Eye (tissue), 1 donor: ENCODE data around the gene SEMA3C.
A peak's percentile ranks its signal among the peaks of the same experiment; 100 is the strongest.

Source experiments
- DNase-seq: peaks from one replicate; pipeline ENCODE4 v3.0.0-alpha.2; 2015

Gene SEMA3C

DNA sequence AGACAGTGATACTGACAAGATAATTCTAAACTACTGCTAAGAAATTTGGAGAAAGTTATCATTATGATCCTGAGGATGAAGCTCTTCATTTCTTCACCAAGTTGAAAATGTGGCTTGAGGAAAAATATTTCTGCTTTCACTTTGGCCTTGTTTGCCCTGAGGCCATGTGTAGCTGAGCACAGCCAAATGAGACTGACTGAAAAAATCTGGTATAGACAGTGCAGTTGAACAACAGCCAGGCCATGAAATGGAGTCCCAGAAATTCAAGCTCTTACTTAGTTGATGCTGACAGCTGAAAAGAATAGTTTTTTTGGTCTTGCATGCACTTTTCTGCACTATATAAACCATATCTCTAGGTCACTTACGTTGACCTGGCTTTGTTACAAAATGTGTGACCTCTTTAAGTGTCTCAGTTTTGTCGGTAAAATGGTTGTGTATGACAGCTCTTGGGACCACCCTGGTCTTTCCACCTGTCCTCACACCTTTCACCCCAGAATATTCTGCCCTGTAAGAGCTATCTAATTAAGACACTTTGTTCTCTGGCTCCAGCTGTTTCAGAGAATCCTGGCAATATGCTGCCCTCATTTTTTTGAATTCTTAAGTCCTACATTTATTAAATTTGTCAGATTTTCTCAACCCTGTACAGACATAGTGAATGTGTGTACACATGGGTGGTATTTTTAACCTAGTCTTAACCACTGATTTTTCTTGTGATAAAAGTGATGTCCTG is 189.1 kb downstream of the SEMA3C start:
- DNase-seq, result no peak

DNA sequence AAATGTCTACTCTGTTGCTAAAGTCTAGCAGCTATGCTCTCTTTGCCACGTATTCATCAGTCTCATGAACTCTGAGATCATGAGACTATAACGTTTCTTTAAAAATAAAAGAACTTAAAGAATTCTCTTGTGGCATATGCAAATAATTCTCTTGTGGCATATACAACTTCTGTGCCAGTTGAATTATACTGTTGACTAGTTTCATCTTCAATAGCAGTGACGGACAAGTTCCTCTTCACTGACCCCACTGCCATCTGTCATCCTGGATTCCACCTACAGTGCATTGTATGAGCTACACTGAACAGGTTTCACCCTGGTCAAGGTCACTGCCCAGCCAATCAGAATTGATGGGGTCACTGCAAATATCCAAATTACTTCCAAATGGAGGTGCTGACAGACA is 192.2 kb downstream of the SEMA3C start:
- no peak for DNase-seq

DNA sequence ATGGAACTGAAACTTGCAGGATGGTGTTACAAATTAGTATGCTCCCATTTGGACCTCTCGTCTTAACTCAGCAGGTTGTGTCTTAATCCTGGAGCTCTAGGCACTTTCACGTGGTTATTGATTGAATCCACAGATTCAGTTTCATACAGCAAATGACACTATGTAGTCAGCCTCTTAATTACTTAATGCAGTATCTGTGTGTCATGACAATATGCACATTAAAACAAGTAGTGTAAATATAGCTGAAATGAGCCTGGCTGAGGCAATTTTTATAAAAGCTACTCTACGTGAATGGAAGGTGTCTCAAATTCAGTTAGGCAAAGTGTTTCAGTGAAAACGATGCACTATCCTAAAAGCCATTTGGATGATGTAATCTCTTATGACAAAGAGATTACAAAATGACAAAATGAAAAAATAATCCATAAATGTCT is 193.7 kb downstream of the SEMA3C start:
- DNase-seq, result no peak

DNA sequence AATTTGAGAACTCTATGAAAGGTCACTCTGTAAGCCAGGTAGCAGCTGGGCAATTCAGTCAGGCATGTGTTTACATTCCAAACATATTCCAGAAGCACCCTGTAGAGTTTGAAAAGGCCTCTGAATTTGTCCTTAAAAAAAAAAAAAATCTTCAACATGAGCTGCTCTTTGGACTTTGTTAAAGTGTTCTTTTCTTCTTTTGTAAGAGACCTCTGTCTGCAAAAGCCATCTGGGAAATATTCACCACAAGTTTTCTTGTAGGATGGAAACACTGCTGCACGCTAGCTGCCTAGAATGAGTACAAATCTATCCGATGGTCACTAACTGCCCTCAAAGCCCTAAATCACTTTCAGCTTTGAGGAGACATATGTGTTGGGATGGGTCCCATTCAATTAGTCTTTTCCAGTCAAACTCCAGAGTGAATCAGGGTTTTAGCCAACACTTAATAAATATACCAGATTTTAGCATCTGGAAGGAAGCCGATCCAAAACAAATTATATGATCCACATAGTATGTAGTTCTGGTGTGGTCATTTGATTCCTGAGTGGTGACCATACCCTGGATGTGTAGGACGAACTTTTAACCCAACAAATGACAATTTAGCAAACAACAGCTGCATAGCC is 194.5 kb downstream of the SEMA3C start:
- DNase-seq, result peak; percentile 24

DNA sequence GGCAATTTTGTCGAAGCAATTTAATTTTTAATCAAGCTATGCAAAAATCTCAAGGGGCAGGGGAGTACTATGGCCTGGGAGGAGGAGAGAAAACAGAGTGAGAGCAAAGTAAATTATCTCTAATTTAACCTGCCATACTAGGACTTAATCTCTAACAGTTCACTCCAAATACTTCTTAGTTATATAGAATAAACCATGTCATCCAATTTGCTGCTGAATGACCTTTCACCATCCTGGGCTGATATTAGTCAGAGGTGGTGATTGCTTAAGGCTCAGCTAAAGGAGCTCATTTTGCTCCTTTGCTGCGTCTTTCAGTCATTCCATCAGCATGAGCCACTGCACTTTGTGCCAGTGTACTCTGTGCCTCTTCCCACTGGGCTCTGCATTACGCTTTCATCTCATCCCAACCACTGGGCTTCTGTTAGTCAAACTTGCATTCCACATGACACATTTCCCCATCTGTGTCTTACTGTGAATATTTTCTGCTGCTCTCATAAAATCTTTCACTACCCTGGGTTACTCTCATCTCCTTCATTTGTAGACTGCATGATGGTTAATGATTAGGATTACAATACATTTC is 196.1 kb downstream of the SEMA3C start:
- DNase-seq, result peak; percentile 54

DNA sequence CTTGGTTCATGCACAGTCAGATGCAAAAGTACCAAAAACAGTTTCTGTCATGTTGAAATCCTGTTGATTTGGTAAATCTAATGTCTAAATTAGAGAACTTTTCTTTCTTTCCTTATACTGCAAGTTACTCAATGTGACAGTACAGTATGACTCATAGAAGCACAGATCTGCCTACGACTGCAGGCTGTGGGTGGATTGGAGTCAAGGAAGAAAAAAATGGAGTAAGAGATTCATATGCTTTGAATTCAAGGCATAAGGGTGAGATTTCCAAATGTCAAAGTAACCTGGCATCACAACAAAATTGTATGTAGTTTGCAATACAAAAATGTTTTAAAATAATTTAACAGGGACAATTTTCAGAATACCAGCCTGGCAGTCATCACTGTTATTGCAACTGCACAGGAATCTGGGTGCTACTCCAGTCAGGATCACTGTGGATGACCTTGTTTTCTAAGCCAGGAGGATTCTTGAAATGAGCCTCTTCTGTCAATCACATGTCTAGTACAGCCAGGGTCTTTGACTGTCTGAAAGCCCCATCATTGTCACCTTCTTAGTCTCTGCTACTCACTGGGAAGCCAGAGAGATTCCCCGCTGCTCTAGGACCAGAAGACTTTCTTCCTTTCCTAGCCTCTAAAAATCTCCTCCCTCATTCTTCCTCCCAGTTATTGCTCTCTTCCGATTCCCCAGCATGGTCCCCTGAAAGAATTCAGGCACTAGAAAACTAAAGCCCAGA is 196.8 kb downstream of the SEMA3C start:
- DNase-seq, result peak; percentile 36

DNA sequence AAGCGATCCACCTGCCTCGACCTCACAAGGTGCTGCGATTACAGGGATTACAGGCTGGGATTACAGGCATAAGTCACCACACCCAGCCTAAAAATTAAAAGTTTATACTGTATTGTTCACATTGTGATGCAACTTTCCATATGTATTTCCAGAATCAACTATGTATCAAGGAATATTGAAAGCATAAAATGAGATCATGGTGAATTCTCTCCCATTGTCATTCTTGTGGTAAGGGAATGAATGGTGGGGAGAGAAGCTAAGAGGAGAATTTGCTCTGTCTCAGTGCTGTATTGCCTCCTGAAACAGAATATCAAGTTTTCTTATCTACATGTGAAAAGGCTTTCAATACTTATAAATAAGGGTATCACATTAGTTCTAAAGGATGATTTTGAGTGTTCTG is 198.7 kb downstream of the SEMA3C start:
- DNase-seq, result no peak

DNA sequence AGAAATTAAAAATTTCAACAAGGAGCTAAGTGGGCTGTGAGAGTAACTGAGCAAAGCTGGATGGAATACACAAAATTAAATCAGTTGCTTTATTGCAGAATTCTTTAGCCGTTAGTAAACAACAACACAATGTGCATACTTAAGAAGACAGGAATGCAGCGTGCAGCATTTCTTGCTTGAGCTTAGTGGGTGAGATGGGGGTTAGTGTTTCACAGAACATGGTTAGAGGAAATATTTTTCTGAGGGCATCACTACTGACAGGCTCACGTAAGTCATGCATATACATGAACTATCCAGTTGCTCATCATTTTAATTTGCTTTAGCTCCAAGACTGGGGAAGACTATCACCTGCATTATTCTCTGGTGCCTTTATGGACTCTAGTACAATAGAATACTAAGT is 199.6 kb downstream of the SEMA3C start:
- no peak for DNase-seq

DNA sequence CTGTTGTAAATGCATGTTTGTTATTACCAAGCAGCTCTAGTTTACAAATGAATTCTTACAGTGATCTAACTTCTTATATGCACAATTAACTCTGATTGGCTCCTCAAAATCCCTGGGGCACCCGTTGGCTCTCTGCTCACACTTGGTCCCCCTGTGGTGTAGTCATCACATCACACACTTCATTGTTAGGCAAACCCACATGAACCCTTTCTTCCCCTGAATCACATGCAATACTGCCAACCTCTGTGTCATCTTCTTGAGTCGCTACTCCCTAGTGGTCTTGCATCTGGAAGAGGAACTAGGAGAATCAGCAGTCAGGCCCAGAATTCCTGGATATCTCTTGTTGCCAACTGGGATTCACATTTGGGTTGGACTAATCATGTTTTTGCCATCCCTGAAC is 207.3 kb downstream of the SEMA3C start:
- DNase-seq, result peak; percentile 25

DNA sequence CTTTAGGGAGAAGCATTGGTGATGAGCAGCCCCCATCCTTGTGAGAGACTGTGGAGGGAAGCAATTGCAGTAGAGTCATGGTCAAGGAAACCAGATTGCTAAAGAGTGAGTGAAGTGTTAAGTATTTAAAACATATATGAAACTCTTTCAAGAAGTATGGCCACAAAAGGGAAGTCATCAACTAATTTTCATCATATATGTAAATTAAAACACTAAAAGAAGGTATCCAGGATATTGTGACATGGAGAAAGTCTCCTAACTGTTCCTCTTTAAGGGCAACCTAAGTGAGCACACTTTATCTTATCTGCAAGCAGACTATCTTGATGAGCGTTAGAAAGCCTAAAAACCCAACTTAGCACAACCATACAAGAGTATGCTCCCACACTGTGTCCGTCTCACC is 210.7 kb downstream of the SEMA3C start:
- DNase-seq, result no peak

DNA sequence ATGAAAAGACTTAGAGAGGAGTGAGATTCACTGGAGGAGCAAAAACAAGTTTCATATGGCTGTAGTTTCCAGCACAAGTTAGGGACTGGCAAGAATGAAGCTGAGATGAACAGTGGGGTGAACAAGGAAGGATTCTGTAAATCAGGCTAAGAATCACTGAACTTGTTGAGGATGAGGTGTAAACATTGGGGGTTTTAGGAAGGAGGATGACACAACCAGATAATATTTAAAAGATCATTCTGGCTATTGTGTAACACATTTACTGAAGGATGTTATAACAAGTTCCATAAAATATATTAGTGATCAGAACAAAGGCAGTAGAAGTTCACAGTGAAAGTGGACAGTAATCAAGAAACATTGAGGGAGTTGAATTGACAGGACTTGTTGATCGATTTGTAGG is 211.5 kb downstream of the SEMA3C start:
- no peak for DNase-seq

DNA sequence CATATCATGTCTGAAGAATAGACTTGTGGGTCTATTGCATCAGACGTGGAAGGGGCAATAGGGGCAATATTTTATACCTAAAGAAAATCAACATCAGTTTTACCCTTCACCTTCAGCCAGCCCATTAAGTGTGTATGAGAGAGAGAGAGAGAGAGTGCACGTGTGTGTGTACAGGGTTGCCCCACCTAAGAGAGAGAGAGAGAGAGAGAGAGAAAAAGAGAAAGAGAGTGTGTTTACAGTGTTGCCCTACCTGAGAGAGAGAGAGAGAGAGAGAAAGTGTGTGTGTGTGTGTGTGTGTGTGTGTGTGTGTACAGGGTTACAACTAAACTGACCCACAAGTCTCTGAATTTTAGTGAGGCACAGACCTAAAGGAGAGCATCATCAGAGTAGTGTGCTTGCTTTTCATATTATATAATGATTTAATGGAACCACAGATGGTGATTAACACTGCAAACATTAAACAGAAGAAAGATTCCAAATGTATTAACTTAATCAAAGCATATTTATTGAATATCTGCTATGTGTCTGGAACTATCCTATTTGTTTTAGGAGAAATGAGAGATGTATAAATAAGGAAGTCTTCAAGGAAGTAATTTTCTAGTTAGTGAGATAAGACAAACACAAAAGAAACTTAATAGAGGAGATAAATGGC is 213.6 kb downstream of the SEMA3C start:
- DNase-seq, result no peak

DNA sequence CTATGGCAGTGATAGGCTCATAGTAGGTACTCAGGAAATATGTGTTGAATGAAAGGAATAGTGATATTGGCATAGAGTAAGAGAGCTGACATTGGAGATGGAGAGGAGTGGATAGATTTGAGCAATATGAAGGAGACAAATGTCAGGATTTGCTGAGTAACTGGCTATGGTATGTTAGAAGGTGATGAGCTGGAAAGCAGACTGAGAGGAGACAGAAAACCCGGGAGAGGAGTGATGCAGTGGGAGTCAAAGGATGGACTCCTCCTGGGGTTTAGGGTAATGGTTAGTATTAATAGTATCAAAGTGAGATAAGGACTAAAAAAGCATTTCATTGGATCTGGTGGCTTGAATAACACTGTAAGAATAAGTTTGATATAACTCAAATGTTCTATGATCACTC is 215.6 kb downstream of the SEMA3C start:
- DNase-seq, result no peak

DNA sequence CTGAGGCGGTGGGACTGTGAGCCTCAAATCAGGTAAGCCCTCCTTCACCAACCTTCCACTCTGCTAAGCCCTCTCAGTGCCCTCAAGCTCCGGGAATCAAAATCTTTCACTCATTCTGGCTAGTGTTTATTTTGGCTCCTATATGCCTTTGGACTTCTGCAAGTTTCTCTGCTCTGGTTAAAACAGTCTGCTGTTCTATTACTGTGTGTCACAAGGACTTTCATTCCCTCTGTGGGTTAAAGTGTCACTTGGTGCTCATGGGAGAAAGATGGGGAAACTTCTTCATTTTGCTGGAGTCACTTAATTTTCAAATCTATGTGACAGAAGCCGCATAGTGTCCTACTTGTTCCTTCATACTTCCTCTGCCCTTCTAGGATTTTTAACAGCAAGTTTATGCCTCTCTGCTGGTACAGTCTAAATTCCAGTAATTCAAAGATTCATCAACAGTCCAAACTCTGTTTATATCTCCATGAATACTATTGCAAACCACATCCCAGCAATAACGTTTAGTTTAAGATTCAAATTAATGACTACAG is 219.1 kb downstream of the SEMA3C start:
- DNase-seq, result no peak

DNA sequence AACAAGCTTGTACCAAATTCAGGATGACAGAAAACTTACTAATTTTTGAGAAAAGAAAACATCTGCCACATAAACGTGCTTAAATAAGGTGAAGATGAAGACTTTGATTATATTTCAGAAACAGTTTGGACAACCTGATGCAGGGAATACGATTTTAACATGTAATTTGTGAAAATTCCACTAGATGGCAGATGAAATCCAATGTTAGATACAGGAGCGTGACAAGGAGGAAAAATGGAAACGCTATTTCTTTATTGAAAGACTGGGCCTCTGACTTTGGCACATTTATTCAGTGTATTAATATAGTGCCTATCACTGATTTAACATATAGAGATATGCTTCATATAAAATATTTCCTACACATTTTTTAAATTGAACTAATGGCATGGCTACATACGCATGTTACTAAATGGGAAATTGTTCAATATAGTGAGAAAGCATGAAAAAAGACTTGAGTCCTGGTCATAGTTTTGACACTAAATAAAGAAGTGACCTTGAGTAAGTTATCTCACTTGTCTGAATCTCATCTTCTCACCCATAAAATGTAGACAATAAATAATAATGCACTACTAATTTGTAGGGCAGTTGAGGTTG is 219.7 kb downstream of the SEMA3C start:
- peak; percentile 92 for DNase-seq
